Kidney (tissue), 14 donors: Measurements from ENCODE around the gene RNGTT. TPM values are rescaled to one million over a fixed set of nuclear protein-coding genes. Genes with fewer than 3 reads are reported as not detected.

Experiments used
- DNase-seq, 5 donors: peaks; one replicate each; pipeline ENCODE4 v3.0.0-alpha.2; 2013 to 2020
- FAIRE-seq: peaks from 2 replicates; lab custom pipeline; 2012; peaks lifted over from hg19 to GRCh38; lab: Jason Lieb, UNC
- H3K27ac ChIP-seq, 2 donors: one replicate each; pipeline ENCODE4 v1.7.0; 2013; ENCODE audit warnings: low read depth in 2 of 2, low read length in 2 of 2, inconsistent platforms in 1 of 2
- H3K27me3 ChIP-seq: one replicate; pipeline ENCODE4 v1.7.1; 2013; ENCODE audit warnings: low read length, inconsistent platforms; ENCODE audit not compliant: control insufficient read depth, insufficient read depth
- H3K36me3 ChIP-seq, 3 donors: one replicate each; pipeline versions ENCODE4 v1.7.0 to v1.7.1; 2013; ENCODE audit warnings: low read length in 3 of 3, control low read depth in 1 of 3, inconsistent platforms in 1 of 3; ENCODE audit not compliant: insufficient read depth in 3 of 3, control insufficient read depth in 2 of 3
- H3K4me1 ChIP-seq, 3 donors: one replicate each; pipeline versions ENCODE4 v1.7.0 to v1.7.1; 2013; ENCODE audit warnings: low read length in 3 of 3, inconsistent platforms in 1 of 3, low read depth in 1 of 3; ENCODE audit not compliant: control insufficient read depth in 2 of 3, insufficient read depth in 2 of 3
- H3K4me3 ChIP-seq, 3 donors: one replicate each; pipeline versions ENCODE4 v1.7.0 to v1.8.1; 2013; ENCODE audit warnings: low read length in 3 of 3, control low read depth in 1 of 3, inconsistent platforms in 1 of 3
- H3K9ac ChIP-seq, 3 donors: one replicate each; pipeline versions ENCODE4 v1.7.0 to v1.7.1; 2013; ENCODE audit warnings: low read length in 3 of 3, control low read depth in 1 of 3, inconsistent platforms in 1 of 3
- H3K9me3 ChIP-seq, 3 donors: one replicate each; pipeline versions ENCODE4 v1.7.0 to v1.7.1; 2013; ENCODE audit warnings: low read length in 3 of 3, control low read depth in 1 of 3, inconsistent platforms in 1 of 3; ENCODE audit not compliant: control insufficient read depth in 2 of 3, insufficient read depth in 1 of 3
- CTCF ChIP-seq: IDR thresholded peaks from 3 replicates; pipeline ENCODE4 v1.5.1; 2012; ENCODE audit warnings: mild to moderate bottlenecking, moderate library complexity, borderline replicate concordance; ENCODE audit not compliant: insufficient read depth; ENCODE audit errors: extremely low read depth
- intact Hi-C: fragments of 100-400 bp; cut with DNase I; formaldehyde crosslinking; loops from one replicate; pipeline ENCODE4 v1.11.1; 2022
- polyA plus RNA-seq: library from polyadenylated mRNA; stranded (reverse); fragments of 350-450 nt; fragmentation: Illumina TruSeq; extraction: RNeasy Lipid Tissue Mini Kit (QIAGEN cat#74804); gene quantifications from one replicate; pipeline ENCODE4 v1.2.3, GENCODE V29; 2014; ENCODE audit warnings: low read depth, low replicate concordance; ENCODE audit not compliant: insufficient read depth
- total RNA-seq: library from RNA; stranded (reverse); fragmentation: NEBNext Ultra II Directional; extraction: Animal tissue kit (Norgen Biotek cat#: 25700); gene quantifications from one replicate; pipeline ENCODE4 v1.2.1, GENCODE V29; 2021
- donor health status: control.
- donor health status: control.
- donor health status: control.
- donor health status: control.
- donor health status: control.
- donor health status: DM: yes; HTN: yes; CAD: no.
- donor health status: Normal renal cell carcinoma (clear cell type).

Gene RNGTT
- total and polyA plus RNA-seq, 2 donors from 2014 or later, result 5.4 to 13.8 TPM

GRCh38 chr6:88612631-88613030 is 350.8 kb downstream of the RNGTT start:
- Histone ChIP-seq H3K4me3 (no peak overlapping the region), H3K4me1 (no peaks in the 10 kb centered on the region), H3K9ac (no peak overlapping the region), H3K27me3 (no peaks in the 10 kb centered on the region), H3K27ac (no peak overlapping the region), H3K36me3 (peaks cover 0 to 2% (median 0%) of the 10 kb centered on the region in 3 donors), H3K9me3 (no peaks in the 10 kb centered on the region)
- intact Hi-C loops, result no loop called here
- FAIRE-seq (no peak), DNase-seq (no peak)
- TF ChIP-seq CTCF, result no peak

GRCh38 chr6:88611721-88612120 is 351.7 kb downstream of the RNGTT start:
- H3K9ac ChIP-seq, result no peak overlapping the region
- H3K9me3 ChIP-seq, result no peaks in the 10 kb centered on the region
- H3K36me3 ChIP-seq, result peaks cover 0 to 2% (median 0%) of the 10 kb centered on the region in 3 donors
- no peak for TF ChIP-seq CTCF
- intact Hi-C loops, result no loop called here
- H3K27ac ChIP-seq, result no peak overlapping the region
- H3K4me3 ChIP-seq, result no peak overlapping the region
- no peaks in the 10 kb centered on the region for H3K27me3 ChIP-seq
- H3K4me1 ChIP-seq, result no peaks in the 10 kb centered on the region
- FAIRE-seq (no peak), DNase-seq (peak in 2 of 5 donors; percentile 6 to 19)

- Histone ChIP-seq H3K27ac (no peak overlapping the region), H3K4me3 (no peak overlapping the region), H3K36me3 (peaks cover 0 to 2% (median 0%) of the 10 kb centered on the region in 3 donors), H3K27me3 (no peaks in the 10 kb centered on the region), H3K9me3 (no peaks in the 10 kb centered on the region), H3K9ac (no peak overlapping the region), H3K4me1 (no peaks in the 10 kb centered on the region)
- DNase-seq (no peak), FAIRE-seq (no peak)
- no peak for TF ChIP-seq CTCF
- intact Hi-C loops, result no loop called here
Measured at GRCh38 chr6:88609983-88610382, 353.4 kb downstream of the RNGTT start.

- H3K27ac ChIP-seq, result no peak overlapping the region
- no peak for FAIRE-seq
- intact Hi-C loops, result no loop called here
- no peak overlapping the region for H3K4me3 ChIP-seq
- no peak for DNase-seq
- no peak overlapping the region for H3K9ac ChIP-seq
- H3K9me3 ChIP-seq, result no peaks in the 10 kb centered on the region
- H3K36me3 ChIP-seq, result no peaks in the 10 kb centered on the region
- H3K27me3 ChIP-seq, result no peaks in the 10 kb centered on the region
- no peaks in the 10 kb centered on the region for H3K4me1 ChIP-seq
- TF ChIP-seq CTCF, result no peak
Measured at GRCh38 chr6:88605271-88605670, 358.1 kb downstream of the RNGTT start.
